GM23338 (cell line): ENCODE measurements around the gene CASK. TPM values are rescaled to one million over a fixed set of nuclear protein-coding genes. Genes with fewer than 3 reads are reported as not detected.

Source experiments
- ATAC-seq: fragments of 200-7000 bp; cut with Tn5 transposase; 3 replicates; pipeline ENCODE4 v1.9.1; 2020
- DNase-seq: peaks from one replicate; pipeline ENCODE4 v3.0.0-alpha.2; 2015; ENCODE audit warnings: low spot score
- H2AFZ ChIP-seq: fragments of 200-600 bp; sonication (generic); 2 replicates; pipeline ENCODE4 v1.8.0; 2016; ENCODE audit warnings: antibody characterized with exemption, mild to moderate bottlenecking, moderate library complexity
- H3F3A ChIP-seq: fragments of 200-600 bp; sonication (generic); replicated peaks from 2 replicates; pipeline ENCODE4 v1.8.0; 2017; ENCODE audit warnings: antibody characterized with exemption, mixed run types, low read depth
- H3K27ac ChIP-seq: fragments of 200-600 bp; sonication (generic); 2 replicates; pipeline ENCODE4 v1.6.1; 2016; ENCODE audit warnings: low read depth
- H3K27me3 ChIP-seq: fragments of 200-600 bp; sonication (generic); 2 replicates; pipeline ENCODE4 v1.8.0; 2016; ENCODE audit warnings: mild to moderate bottlenecking, mixed run types, moderate library complexity; ENCODE audit not compliant: insufficient read depth
- H3K36me3 ChIP-seq: fragments of 200-600 bp; sonication (generic); 2 replicates; pipeline ENCODE4 v1.8.0; 2016; ENCODE audit warnings: mild to moderate bottlenecking; ENCODE audit not compliant: insufficient read depth
- H3K4me1 ChIP-seq: fragments of 200-600 bp; sonication (generic); 2 replicates; pipeline ENCODE4 v1.8.0; 2016; ENCODE audit warnings: mild to moderate bottlenecking, moderate library complexity; ENCODE audit not compliant: insufficient read depth
- H3K4me2 ChIP-seq: fragments of 200-600 bp; sonication (generic); 2 replicates; pipeline ENCODE4 v1.7.1; 2017; ENCODE audit warnings: mixed run types
- H3K4me3 ChIP-seq: fragments of 200-600 bp; sonication (generic); 2 replicates; pipeline ENCODE4 v1.6.1; 2016; ENCODE audit warnings: mixed run types
- H3K79me2 ChIP-seq: fragments of 200-600 bp; sonication (generic); replicated peaks from 2 replicates; pipeline ENCODE4 v1.8.0; 2017; ENCODE audit warnings: mild to moderate bottlenecking; ENCODE audit not compliant: insufficient read depth
- H3K9me2 ChIP-seq: fragments of 200-600 bp; sonication (generic); 2 replicates; pipeline ENCODE4 v1.8.0; 2017; ENCODE audit not compliant: insufficient read depth
- H4K20me1 ChIP-seq: fragments of 200-600 bp; sonication (generic); replicated peaks from 2 replicates; pipeline ENCODE4 v1.8.0; 2017; ENCODE audit warnings: mild to moderate bottlenecking; ENCODE audit not compliant: insufficient read depth
- H3K27ac Mint-ChIP-seq: 2 replicates; pipeline ENCODE4 v1.8.0; 2020; ENCODE audit warnings: inconsistent platforms, mild to moderate bottlenecking, moderate library complexity, mixed read lengths
- H3K27me3 Mint-ChIP-seq: 3 replicates; pipeline ENCODE4 v1.8.0; 2022; ENCODE audit warnings: low read depth, mild to moderate bottlenecking, moderate library complexity, mixed read lengths, inconsistent platforms; ENCODE audit not compliant: insufficient read depth, poor library complexity
- H3K36me3 Mint-ChIP-seq: 3 replicates; pipeline ENCODE4 v1.8.0; 2021; ENCODE audit warnings: low read depth, mild to moderate bottlenecking, inconsistent platforms, moderate library complexity, mixed read lengths
- H3K4me1 Mint-ChIP-seq: 3 replicates; pipeline ENCODE4 v1.8.0; 2020; ENCODE audit warnings: mild to moderate bottlenecking, inconsistent platforms, mixed read lengths
- H3K4me3 Mint-ChIP-seq: 3 replicates; pipeline ENCODE4 v1.8.0; 2021; ENCODE audit warnings: moderate library complexity, mild to moderate bottlenecking, inconsistent platforms, mixed read lengths
- H3K9me3 Mint-ChIP-seq: 3 replicates; pipeline ENCODE4 v1.8.0; 2020; ENCODE audit warnings: moderate library complexity, mild to moderate bottlenecking, inconsistent platforms, mixed read lengths
- CREB1 ChIP-seq: fragments of 250-450 bp; sonication (Bioruptor Pico); IDR thresholded peaks from 2 replicates; pipeline ENCODE4 v1.5.0; 2020; ENCODE audit warnings: low read depth, mild to moderate bottlenecking, moderate library complexity
- EZH2 ChIP-seq: fragments of 200-600 bp; sonication (generic); IDR thresholded peaks from one replicate; pipeline ENCODE4 v1.8.0; 2017; ENCODE audit warnings: antibody characterized with exemption, mild to moderate bottlenecking, low read depth; ENCODE audit not compliant: unreplicated experiment
- JUNB ChIP-seq: IDR thresholded peaks from one replicate; pipeline ENCODE4 v1.6.1; 2016; ENCODE audit warnings: antibody characterized with exemption; ENCODE audit not compliant: unreplicated experiment
- NANOG ChIP-seq: IDR thresholded peaks from 2 replicates; pipeline ENCODE4 v1.6.1; 2016; ENCODE audit warnings: antibody characterized with exemption, borderline replicate concordance
- POLR2AphosphoS5 ChIP-seq: IDR thresholded peaks from 2 replicates; pipeline ENCODE4 v1.6.1; 2016; ENCODE audit warnings: antibody characterized with exemption, low read depth
- STAT1 ChIP-seq: IDR thresholded peaks from one replicate; pipeline ENCODE4 v1.6.1; 2016; ENCODE audit warnings: antibody characterized with exemption; ENCODE audit not compliant: unreplicated experiment
- ZNF114 ChIP-seq: fragments of 250-450 bp; sonication (Bioruptor Pico); IDR thresholded peaks from 2 replicates; pipeline ENCODE4 v1.5.0; 2020; ENCODE audit warnings: mild to moderate bottlenecking, moderate library complexity
- ZNF331 ChIP-seq: fragments of 250-450 bp; sonication (Bioruptor Pico); IDR thresholded peaks from 2 replicates; pipeline ENCODE4 v1.5.0; 2020; ENCODE audit warnings: low read depth, mild to moderate bottlenecking, moderate library complexity
- polyA plus RNA-seq: library from polyadenylated mRNA; unstranded; fragments of >200 nt; fragmentation: Nextera tagmentation; extraction: Ambion mirVana; gene quantifications from 2 replicates; pipeline ENCODE4 v1.2.1, GENCODE V29; 2016
- total RNA-seq: library from RNA; depleted of rRNA; stranded (reverse); fragments of >200 nt; shearing (Covaris generic); gene quantifications from 2 replicates; pipeline ENCODE4 v1.2.3, GENCODE V29; 2014
- TF ChIP-seq, protein P1 (sequence below): IDR thresholded peaks from 2 replicates; pipeline ENCODE4 v1.6.1; 2016; ENCODE audit warnings: antibody characterized with exemption
- TF ChIP-seq, protein P2 (sequence below), 2 experiments: fragments of 200-600 bp in 1 of 2; sonication (generic) in 1 of 2; conservative IDR thresholded peaks; 2 replicates each; pipeline versions ENCODE4 v1.5.1 to v1.6.1; 2016 to 2017; ENCODE audit warnings: antibody characterized with exemption in 2 of 2, low read depth in 2 of 2, mild to moderate bottlenecking in 2 of 2, moderate library complexity in 1 of 2
- TF ChIP-seq, protein P3 (sequence below): IDR thresholded peaks from one replicate; pipeline ENCODE4 v1.6.1; 2018; ENCODE audit warnings: antibody characterized with exemption; ENCODE audit not compliant: unreplicated experiment

The CASK gene
- total and polyA plus RNA-seq, 2 experiments from 2014 or later, result 15.3 to 44.4 TPM

DNA sequence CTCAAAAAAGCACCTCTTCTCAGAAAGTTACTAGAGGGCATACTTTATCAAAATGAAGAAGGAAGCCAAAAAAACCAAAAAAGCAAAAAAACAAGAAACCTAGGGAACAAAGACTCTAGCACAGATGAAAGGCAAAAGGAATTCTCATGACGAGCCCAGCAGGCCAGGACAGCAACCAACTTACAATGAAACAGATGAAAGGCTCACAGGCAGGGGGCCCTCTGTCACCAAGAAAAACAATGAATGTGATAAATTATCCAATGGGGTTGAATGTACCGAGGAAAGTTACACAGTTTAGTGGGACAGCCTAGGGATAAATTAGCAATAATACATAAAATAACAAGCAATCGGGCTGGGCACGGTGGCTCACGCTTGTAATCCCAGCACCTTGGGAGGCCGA, 120.4 kb downstream of the CASK start:
- Histone ChIP-seq H3K27ac (no peak overlapping the region), H3K79me2 (peaks cover 27% of the 10 kb centered on the region), H3K4me3 (no peak overlapping the region), H3F3A (no peaks in the 10 kb centered on the region), H3K9me2 (no peaks in the 10 kb centered on the region), H3K4me2 (no peak overlapping the region), H4K20me1 (no peaks in the 10 kb centered on the region), H3K4me1 (no peaks in the 10 kb centered on the region), H3K36me3 (no peaks in the 10 kb centered on the region), H2AFZ (no peak overlapping the region), H3K27me3 (no peaks in the 10 kb centered on the region)
- TF ChIP-seq POLR2AphosphoS5 (no peak), NANOG (no peak)
- TF ChIP-seq, protein P1, sequence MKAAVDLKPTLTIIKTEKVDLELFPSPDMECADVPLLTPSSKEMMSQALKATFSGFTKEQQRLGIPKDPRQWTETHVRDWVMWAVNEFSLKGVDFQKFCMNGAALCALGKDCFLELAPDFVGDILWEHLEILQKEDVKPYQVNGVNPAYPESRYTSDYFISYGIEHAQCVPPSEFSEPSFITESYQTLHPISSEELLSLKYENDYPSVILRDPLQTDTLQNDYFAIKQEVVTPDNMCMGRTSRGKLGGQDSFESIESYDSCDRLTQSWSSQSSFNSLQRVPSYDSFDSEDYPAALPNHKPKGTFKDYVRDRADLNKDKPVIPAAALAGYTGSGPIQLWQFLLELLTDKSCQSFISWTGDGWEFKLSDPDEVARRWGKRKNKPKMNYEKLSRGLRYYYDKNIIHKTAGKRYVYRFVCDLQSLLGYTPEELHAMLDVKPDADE, result no peak
- TF ChIP-seq, protein P2, sequence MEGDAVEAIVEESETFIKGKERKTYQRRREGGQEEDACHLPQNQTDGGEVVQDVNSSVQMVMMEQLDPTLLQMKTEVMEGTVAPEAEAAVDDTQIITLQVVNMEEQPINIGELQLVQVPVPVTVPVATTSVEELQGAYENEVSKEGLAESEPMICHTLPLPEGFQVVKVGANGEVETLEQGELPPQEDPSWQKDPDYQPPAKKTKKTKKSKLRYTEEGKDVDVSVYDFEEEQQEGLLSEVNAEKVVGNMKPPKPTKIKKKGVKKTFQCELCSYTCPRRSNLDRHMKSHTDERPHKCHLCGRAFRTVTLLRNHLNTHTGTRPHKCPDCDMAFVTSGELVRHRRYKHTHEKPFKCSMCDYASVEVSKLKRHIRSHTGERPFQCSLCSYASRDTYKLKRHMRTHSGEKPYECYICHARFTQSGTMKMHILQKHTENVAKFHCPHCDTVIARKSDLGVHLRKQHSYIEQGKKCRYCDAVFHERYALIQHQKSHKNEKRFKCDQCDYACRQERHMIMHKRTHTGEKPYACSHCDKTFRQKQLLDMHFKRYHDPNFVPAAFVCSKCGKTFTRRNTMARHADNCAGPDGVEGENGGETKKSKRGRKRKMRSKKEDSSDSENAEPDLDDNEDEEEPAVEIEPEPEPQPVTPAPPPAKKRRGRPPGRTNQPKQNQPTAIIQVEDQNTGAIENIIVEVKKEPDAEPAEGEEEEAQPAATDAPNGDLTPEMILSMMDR (conservative IDR thresholded peaks at IDR 0.05; ENCODE audit: low read depth in 2 of 2), result peak in 1 of 2 experiments; percentile 41; a peak in 2 of 4 replicates
- Mint-ChIP-seq H3K4me1 (peaks cover 11% of the 10 kb centered on the region), H3K27me3 (no peaks in the 10 kb centered on the region), H3K36me3 (peaks cover 29% of the 10 kb centered on the region), H3K4me3 (no peak overlapping the region), H3K9me3 (peaks cover 22% of the 10 kb centered on the region; the same call in 2 of the 3 replicates), H3K27ac (no peak overlapping the region)
- DNase-seq, result peak; percentile 44
- ATAC-seq, result no peak; the same call in 2 of the 3 replicates

DNA sequence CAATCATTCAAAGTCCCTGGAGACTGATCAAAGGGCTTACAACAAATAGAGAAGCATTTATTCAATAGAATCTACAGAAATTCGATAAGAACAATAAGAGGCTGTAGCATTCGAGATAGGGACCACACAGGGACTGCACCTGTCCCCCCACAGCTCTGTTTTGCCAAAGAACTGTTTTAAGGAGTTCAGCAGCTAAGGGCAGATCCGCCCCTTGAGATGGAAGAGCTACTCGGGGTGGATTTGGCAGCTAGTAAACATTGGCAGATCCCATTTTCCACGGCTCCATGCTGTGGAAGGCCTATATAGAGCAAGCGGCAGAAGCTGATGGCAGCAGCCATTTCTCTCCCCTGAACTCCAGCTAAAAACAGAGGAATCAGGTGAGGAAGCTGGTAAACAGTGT, 123.7 kb downstream of the CASK start:
- H3K4me2 ChIP-seq, result no peak overlapping the region
- H3K36me3 ChIP-seq, result no peaks in the 10 kb centered on the region
- H2AFZ ChIP-seq, result no peak overlapping the region
- H3K4me3 ChIP-seq, result no peak overlapping the region
- Mint-ChIP-seq H3K4me1 (peaks cover 11% of the 10 kb centered on the region), H3K4me3 (no peak overlapping the region), H3K9me3 (peaks cover 15% of the 10 kb centered on the region; the same call in 2 of the 3 replicates), H3K27ac (no peak overlapping the region), H3K36me3 (peaks cover 21% of the 10 kb centered on the region; the same call in 2 of the 3 replicates), H3K27me3 (no peaks in the 10 kb centered on the region)
- no peak overlapping the region for H3K27ac ChIP-seq
- peaks cover 20% of the 10 kb centered on the region for H3K79me2 ChIP-seq
- ATAC-seq (no peak), DNase-seq (no peak)
- no peaks in the 10 kb centered on the region for H3K9me2 ChIP-seq
- no peaks in the 10 kb centered on the region for H3K4me1 ChIP-seq
- no peaks in the 10 kb centered on the region for H3F3A ChIP-seq
- H3K27me3 ChIP-seq, result no peaks in the 10 kb centered on the region
- H4K20me1 ChIP-seq, result no peaks in the 10 kb centered on the region
- no peak for TF ChIP-seq NANOG
- TF ChIP-seq, protein P3, sequence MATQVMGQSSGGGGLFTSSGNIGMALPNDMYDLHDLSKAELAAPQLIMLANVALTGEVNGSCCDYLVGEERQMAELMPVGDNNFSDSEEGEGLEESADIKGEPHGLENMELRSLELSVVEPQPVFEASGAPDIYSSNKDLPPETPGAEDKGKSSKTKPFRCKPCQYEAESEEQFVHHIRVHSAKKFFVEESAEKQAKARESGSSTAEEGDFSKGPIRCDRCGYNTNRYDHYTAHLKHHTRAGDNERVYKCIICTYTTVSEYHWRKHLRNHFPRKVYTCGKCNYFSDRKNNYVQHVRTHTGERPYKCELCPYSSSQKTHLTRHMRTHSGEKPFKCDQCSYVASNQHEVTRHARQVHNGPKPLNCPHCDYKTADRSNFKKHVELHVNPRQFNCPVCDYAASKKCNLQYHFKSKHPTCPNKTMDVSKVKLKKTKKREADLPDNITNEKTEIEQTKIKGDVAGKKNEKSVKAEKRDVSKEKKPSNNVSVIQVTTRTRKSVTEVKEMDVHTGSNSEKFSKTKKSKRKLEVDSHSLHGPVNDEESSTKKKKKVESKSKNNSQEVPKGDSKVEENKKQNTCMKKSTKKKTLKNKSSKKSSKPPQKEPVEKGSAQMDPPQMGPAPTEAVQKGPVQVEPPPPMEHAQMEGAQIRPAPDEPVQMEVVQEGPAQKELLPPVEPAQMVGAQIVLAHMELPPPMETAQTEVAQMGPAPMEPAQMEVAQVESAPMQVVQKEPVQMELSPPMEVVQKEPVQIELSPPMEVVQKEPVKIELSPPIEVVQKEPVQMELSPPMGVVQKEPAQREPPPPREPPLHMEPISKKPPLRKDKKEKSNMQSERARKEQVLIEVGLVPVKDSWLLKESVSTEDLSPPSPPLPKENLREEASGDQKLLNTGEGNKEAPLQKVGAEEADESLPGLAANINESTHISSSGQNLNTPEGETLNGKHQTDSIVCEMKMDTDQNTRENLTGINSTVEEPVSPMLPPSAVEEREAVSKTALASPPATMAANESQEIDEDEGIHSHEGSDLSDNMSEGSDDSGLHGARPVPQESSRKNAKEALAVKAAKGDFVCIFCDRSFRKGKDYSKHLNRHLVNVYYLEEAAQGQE, result no peak
- no peak for TF ChIP-seq STAT1
- TF ChIP-seq, protein P2 (conservative IDR thresholded peaks at IDR 0.05; ENCODE audit: low read depth in 2 of 2), result no peak
- no peak for TF ChIP-seq ZNF114 (CRISPR knock-in tag)
- no peak for TF ChIP-seq ZNF331 (CRISPR knock-in tag)
- no peak for TF ChIP-seq JUNB
- TF ChIP-seq CREB1 (CRISPR knock-in tag), result no peak
- no peak for TF ChIP-seq EZH2
- TF ChIP-seq, protein P1, result no peak
- no peak for TF ChIP-seq POLR2AphosphoS5
